ENCODE data around the gene PGLYRP2.

PGLYRP2 gene

DNA sequence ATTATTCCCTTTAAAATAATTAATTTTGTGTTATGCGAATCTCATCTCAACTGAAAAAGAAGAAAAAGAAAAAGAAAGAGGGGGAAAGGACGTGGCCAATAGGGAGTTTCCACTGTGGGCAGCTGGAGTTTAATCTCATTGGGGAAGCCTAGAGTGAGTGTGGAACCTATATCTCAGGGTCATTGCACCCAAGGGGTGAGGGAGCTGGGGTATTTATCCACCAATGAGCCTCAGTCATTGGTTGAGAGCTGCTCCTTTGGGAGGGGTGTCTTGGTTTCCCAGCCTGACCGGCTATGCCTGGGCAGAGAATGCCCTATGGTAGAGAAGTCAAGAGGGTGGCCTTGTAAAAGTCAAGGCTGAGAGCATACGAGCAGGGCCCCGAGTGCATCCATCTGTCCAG lies 45.5 kb upstream of the PGLYRP2 start:
- no peak overlapping the region for H2BK120ac ChIP-seq (ENCODE audit: insufficient read depth, low read length, poor library complexity)
- no peak overlapping the region for H2BK5ac ChIP-seq (ENCODE audit: low read depth, low read length, poor library complexity)
- no peak for DNase-seq
- no peaks in the 10 kb centered on the region for H3K4me1 ChIP-seq (ENCODE audit: control insufficient read depth in 1 of 2, insufficient read depth in 2 of 2, low read length in 2 of 2)
- no peak overlapping the region for H2AFZ ChIP-seq (ENCODE audit: insufficient read depth, low read length, poor library complexity)
- H3K4me3 ChIP-seq (ENCODE audit: low read depth, low read length) = no peak overlapping the region
- no peak overlapping the region for H3K4me2 ChIP-seq (ENCODE audit: low read length)
- peaks cover 39% of the 10 kb centered on the region for H3K9me3 ChIP-seq (ENCODE audit: insufficient read depth, low read depth, low read length)
- no peak overlapping the region for H3K27ac ChIP-seq (ENCODE audit: low read depth, low read length)
- no peak overlapping the region for H3K9ac ChIP-seq (ENCODE audit: low read length)
- no peaks in the 10 kb centered on the region for H3K27me3 ChIP-seq (ENCODE audit: insufficient read depth, low read length)
- H2BK12ac ChIP-seq (ENCODE audit: low read length) = no peak overlapping the region
- H3K36me3 ChIP-seq (ENCODE audit: control insufficient read depth in 1 of 2, insufficient read depth in 2 of 2, low read length in 2 of 2) = no peaks in the 10 kb centered on the region
- H3K79me2 ChIP-seq (ENCODE audit: control insufficient read depth, insufficient read depth, low read length, poor library complexity) = no peaks in the 10 kb centered on the region
- WGBS (ENCODE audit: extremely low coverage, insufficient coverage, insufficient read length) = no CpG with 5 or more reads among the region's 5 CpGs
- H4K8ac ChIP-seq (ENCODE audit: low read depth, low read length) = no peak overlapping the region
- H3K23ac ChIP-seq (ENCODE audit: low read length) = no peak overlapping the region
- H3K4ac ChIP-seq (ENCODE audit: low read depth, low read length) = no peak overlapping the region
- H4K91ac ChIP-seq (ENCODE audit: low read depth, low read length) = no peak overlapping the region
- no peak overlapping the region for H3K18ac ChIP-seq (ENCODE audit: low read length)
- H2AK5ac ChIP-seq (ENCODE audit: low read length) = no peak overlapping the region
- no peak overlapping the region for H3K14ac ChIP-seq (ENCODE audit: low read length)
- no peaks in the 10 kb centered on the region for H3K79me1 ChIP-seq (ENCODE audit: low read length)
- H4K12ac ChIP-seq (ENCODE audit: low read depth, low read length) = no peak overlapping the region

- Histone ChIP-seq H4K12ac (ENCODE audit: low read depth, low read length) (no peak overlapping the region), H3K4ac (ENCODE audit: low read depth, low read length) (no peak overlapping the region), H3K27ac (ENCODE audit: low read depth, low read length) (no peak overlapping the region), H3K36me3 (ENCODE audit: control insufficient read depth in 1 of 2, insufficient read depth in 2 of 2, low read length in 2 of 2) (no peaks in the 10 kb centered on the region), H3K4me1 (ENCODE audit: control insufficient read depth in 1 of 2, insufficient read depth in 2 of 2, low read length in 2 of 2) (no peaks in the 10 kb centered on the region), H3K18ac (ENCODE audit: low read length) (no peak overlapping the region), H3K4me2 (ENCODE audit: low read length) (no peak overlapping the region), H2BK120ac (ENCODE audit: insufficient read depth, low read length, poor library complexity) (no peak overlapping the region), H3K79me1 (ENCODE audit: low read length) (no peaks in the 10 kb centered on the region), H2AFZ (ENCODE audit: insufficient read depth, low read length, poor library complexity) (no peak overlapping the region), H3K27me3 (ENCODE audit: insufficient read depth, low read length) (no peaks in the 10 kb centered on the region), H2AK5ac (ENCODE audit: low read length) (no peak overlapping the region), H3K79me2 (ENCODE audit: control insufficient read depth, insufficient read depth, low read length, poor library complexity) (no peaks in the 10 kb centered on the region), H3K4me3 (ENCODE audit: low read depth, low read length) (no peak overlapping the region), H3K9me3 (ENCODE audit: insufficient read depth, low read depth, low read length) (peaks cover 40% of the 10 kb centered on the region), H4K91ac (ENCODE audit: low read depth, low read length) (no peak overlapping the region), H3K23ac (ENCODE audit: low read length) (no peak overlapping the region), H3K14ac (ENCODE audit: low read length) (no peak overlapping the region), H4K8ac (ENCODE audit: low read depth, low read length) (no peak overlapping the region), H2BK12ac (ENCODE audit: low read length) (no peak overlapping the region), H3K9ac (ENCODE audit: low read length) (no peak overlapping the region), H2BK5ac (ENCODE audit: low read depth, low read length, poor library complexity) (no peak overlapping the region)
- WGBS (ENCODE audit: extremely low coverage, insufficient coverage, insufficient read length) = no CpG with 5 or more reads among the region's 6 CpGs
- DNase-seq = no peak
These were observed 40.2 kb upstream of the PGLYRP2 start for GRCh38 chr19:15519433-15519976.

GRCh38 chr19:15517778-15518177 lies 38.5 kb upstream of the PGLYRP2 start:
- no peak overlapping the region for H3K4me3 ChIP-seq (ENCODE audit: low read depth, low read length)
- H3K79me2 ChIP-seq (ENCODE audit: control insufficient read depth, insufficient read depth, low read length, poor library complexity) = no peaks in the 10 kb centered on the region
- H3K4me2 ChIP-seq (ENCODE audit: low read length) = no peak overlapping the region
- no peak overlapping the region for H4K8ac ChIP-seq (ENCODE audit: low read depth, low read length)
- peaks cover 42% of the 10 kb centered on the region for H3K9me3 ChIP-seq (ENCODE audit: insufficient read depth, low read depth, low read length)
- H3K4ac ChIP-seq (ENCODE audit: low read depth, low read length) = no peak overlapping the region
- no peak overlapping the region for H4K91ac ChIP-seq (ENCODE audit: low read depth, low read length)
- H2BK5ac ChIP-seq (ENCODE audit: low read depth, low read length, poor library complexity) = no peak overlapping the region
- H3K14ac ChIP-seq (ENCODE audit: low read length) = no peak overlapping the region
- WGBS (ENCODE audit: extremely low coverage, insufficient coverage, insufficient read length) = no CpG with 5 or more reads among the region's 1 CpG
- H2AK5ac ChIP-seq (ENCODE audit: low read length) = no peak overlapping the region
- H3K27me3 ChIP-seq (ENCODE audit: insufficient read depth, low read length) = no peaks in the 10 kb centered on the region
- H2BK120ac ChIP-seq (ENCODE audit: insufficient read depth, low read length, poor library complexity) = no peak overlapping the region
- no peak overlapping the region for H3K18ac ChIP-seq (ENCODE audit: low read length)
- no peak overlapping the region for H4K12ac ChIP-seq (ENCODE audit: low read depth, low read length)
- no peaks in the 10 kb centered on the region for H3K79me1 ChIP-seq (ENCODE audit: low read length)
- H2BK12ac ChIP-seq (ENCODE audit: low read length) = no peak overlapping the region
- no peak overlapping the region for H3K27ac ChIP-seq (ENCODE audit: low read depth, low read length)
- H3K23ac ChIP-seq (ENCODE audit: low read length) = no peak overlapping the region
- H3K36me3 ChIP-seq (ENCODE audit: control insufficient read depth in 1 of 2, insufficient read depth in 2 of 2, low read length in 2 of 2) = no peaks in the 10 kb centered on the region
- H3K9ac ChIP-seq (ENCODE audit: low read length) = no peak overlapping the region
- DNase-seq = no peak
- H2AFZ ChIP-seq (ENCODE audit: insufficient read depth, low read length, poor library complexity) = no peak overlapping the region
- H3K4me1 ChIP-seq (ENCODE audit: control insufficient read depth in 1 of 2, insufficient read depth in 2 of 2, low read length in 2 of 2) = no peaks in the 10 kb centered on the region

GRCh38 chr19:15516363-15516762 lies 37.1 kb upstream of the PGLYRP2 start:
- no CpG with 5 or more reads among the region's 3 CpGs for WGBS (ENCODE audit: extremely low coverage, insufficient coverage, insufficient read length)
- no peak overlapping the region for H3K4me2 ChIP-seq (ENCODE audit: low read length)

More at GRCh38 chr19:15516363-15516762, 37.1 kb upstream of the PGLYRP2 start:
- no peak for DNase-seq
- Histone ChIP-seq H3K4ac (ENCODE audit: low read depth, low read length) (no peak overlapping the region), H2AK5ac (ENCODE audit: low read length) (no peak overlapping the region), H3K4me1 (ENCODE audit: control insufficient read depth in 1 of 2, insufficient read depth in 2 of 2, low read length in 2 of 2) (no peaks in the 10 kb centered on the region), H2AFZ (ENCODE audit: insufficient read depth, low read length, poor library complexity) (no peak overlapping the region), H3K4me3 (ENCODE audit: low read depth, low read length) (no peak overlapping the region), H3K18ac (ENCODE audit: low read length) (no peak overlapping the region), H3K27me3 (ENCODE audit: insufficient read depth, low read length) (no peaks in the 10 kb centered on the region), H3K23ac (ENCODE audit: low read length) (no peak overlapping the region), H3K27ac (ENCODE audit: low read depth, low read length) (no peak overlapping the region), H2BK12ac (ENCODE audit: low read length) (no peak overlapping the region), H4K12ac (ENCODE audit: low read depth, low read length) (no peak overlapping the region), H3K9ac (ENCODE audit: low read length) (no peak overlapping the region), H3K79me1 (ENCODE audit: low read length) (no peaks in the 10 kb centered on the region), H3K79me2 (ENCODE audit: control insufficient read depth, insufficient read depth, low read length, poor library complexity) (no peaks in the 10 kb centered on the region), H2BK120ac (ENCODE audit: insufficient read depth, low read length, poor library complexity) (no peak overlapping the region), H3K36me3 (ENCODE audit: control insufficient read depth in 1 of 2, insufficient read depth in 2 of 2, low read length in 2 of 2) (no peaks in the 10 kb centered on the region), H4K91ac (ENCODE audit: low read depth, low read length) (no peak overlapping the region), H3K14ac (ENCODE audit: low read length) (no peak overlapping the region), H4K8ac (ENCODE audit: low read depth, low read length) (no peak overlapping the region), H3K9me3 (ENCODE audit: insufficient read depth, low read depth, low read length) (peaks cover 42% of the 10 kb centered on the region), H2BK5ac (ENCODE audit: low read depth, low read length, poor library complexity) (no peak overlapping the region)

All from trophoblast cell (in vitro differentiated cells and primary cell).